K562 (cell line): ENCODE measurements around the gene FBN3.

Source experiments
- FIP1L1 ChIP-seq: fragments of 200-400 bp; formaldehyde crosslinking; IDR thresholded peaks from 2 replicates; pipeline ENCODE4 v1.6.1; 2018; ENCODE audit warnings: mild to moderate bottlenecking, low read depth, low read length; ENCODE audit not compliant: poor library complexity, severe bottlenecking
- KLF13 ChIP-seq: fragments of 450-650 bp; IDR thresholded peaks from 2 replicates; pipeline ENCODE4 v1.6.1; 2016; ENCODE audit warnings: missing genetic modification characterization, low read depth, mild to moderate bottlenecking, missing compliant biosample characterization, moderate library complexity, borderline replicate concordance
- RCOR1 ChIP-seq, 2 experiments: IDR thresholded peaks; 2 replicates each; pipeline ENCODE4 v1.6.1; 2012; ENCODE audit warnings: low read depth in 2 of 2, low read length in 2 of 2, borderline replicate concordance in 1 of 2, improper control_type of control experiment in 1 of 2
- ZNF57 ChIP-seq: fragments of 450-650 bp; formaldehyde crosslinking; IDR thresholded peaks from 2 replicates; pipeline ENCODE4 v1.4.0; 2020; ENCODE audit warnings: mild to moderate bottlenecking, moderate library complexity
- ZNF609 ChIP-seq: sonication (generic); formaldehyde crosslinking; IDR thresholded peaks from 2 replicates; pipeline ENCODE4 v1.8.1; 2023; ENCODE audit warnings: missing genetic modification reagents, mild to moderate bottlenecking, borderline replicate concordance

GRCh38 chr19:8116437-8117293 is 32.7 kb downstream of the FBN3 start:
- TF ChIP-seq KLF13 (tag), result no peak
- TF ChIP-seq ZNF57 (CRISPR knock-in tag), result no peak
- no peak for TF ChIP-seq ZNF609 (CRISPR knock-in tag)
- no peak for TF ChIP-seq RCOR1 (IDR thresholded peaks at IDR 0.05; ENCODE audit: borderline replicate concordance in 1 of 2, low read depth in 2 of 2, low read length in 2 of 2)
- TF ChIP-seq FIP1L1, result no peak
